Measurements from ENCODE around the gene ACTR5.
"Not testable (repeated sequence)": the region's sequence is repeated elsewhere in the genome, so short reads cannot be mapped to it uniquely, and the experiment has no call there.

ACTR5 gene

DNA sequence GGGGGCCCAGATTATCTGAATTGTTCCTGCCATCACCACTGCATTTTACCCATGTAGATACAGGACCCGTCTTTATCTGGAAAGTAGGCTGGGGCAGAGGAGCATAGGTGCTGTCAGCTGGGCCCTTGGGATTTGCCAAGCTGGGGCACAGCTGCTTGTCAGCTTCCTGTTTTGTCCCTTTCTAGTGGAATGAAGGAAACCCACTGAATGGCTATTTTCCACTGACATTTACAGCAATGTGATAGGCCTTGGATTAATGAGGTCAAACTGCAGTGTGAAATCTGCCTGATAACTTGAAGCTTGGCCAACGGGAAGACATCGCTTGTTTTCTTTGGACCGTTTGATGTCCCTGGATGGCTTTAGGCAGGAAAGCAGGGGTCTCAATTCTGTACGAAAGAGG lies 63.9 kb downstream of the ACTR5 start:
- H3K36me3 ChIP-seq (ENCODE audit: insufficient read depth, low read length) = no peaks in the 10 kb centered on the region
- peaks cover 22% of the 10 kb centered on the region; the same call in 1 of the 2 replicates for H3K4me1 ChIP-seq (ENCODE audit: insufficient read depth, low read length)
- H3K9ac ChIP-seq (ENCODE audit: low read depth, low read length) = no peak overlapping the region
- H3K9me3 ChIP-seq (ENCODE audit: control insufficient read depth, insufficient read depth, low read length) = no peaks in the 10 kb centered on the region

DNA sequence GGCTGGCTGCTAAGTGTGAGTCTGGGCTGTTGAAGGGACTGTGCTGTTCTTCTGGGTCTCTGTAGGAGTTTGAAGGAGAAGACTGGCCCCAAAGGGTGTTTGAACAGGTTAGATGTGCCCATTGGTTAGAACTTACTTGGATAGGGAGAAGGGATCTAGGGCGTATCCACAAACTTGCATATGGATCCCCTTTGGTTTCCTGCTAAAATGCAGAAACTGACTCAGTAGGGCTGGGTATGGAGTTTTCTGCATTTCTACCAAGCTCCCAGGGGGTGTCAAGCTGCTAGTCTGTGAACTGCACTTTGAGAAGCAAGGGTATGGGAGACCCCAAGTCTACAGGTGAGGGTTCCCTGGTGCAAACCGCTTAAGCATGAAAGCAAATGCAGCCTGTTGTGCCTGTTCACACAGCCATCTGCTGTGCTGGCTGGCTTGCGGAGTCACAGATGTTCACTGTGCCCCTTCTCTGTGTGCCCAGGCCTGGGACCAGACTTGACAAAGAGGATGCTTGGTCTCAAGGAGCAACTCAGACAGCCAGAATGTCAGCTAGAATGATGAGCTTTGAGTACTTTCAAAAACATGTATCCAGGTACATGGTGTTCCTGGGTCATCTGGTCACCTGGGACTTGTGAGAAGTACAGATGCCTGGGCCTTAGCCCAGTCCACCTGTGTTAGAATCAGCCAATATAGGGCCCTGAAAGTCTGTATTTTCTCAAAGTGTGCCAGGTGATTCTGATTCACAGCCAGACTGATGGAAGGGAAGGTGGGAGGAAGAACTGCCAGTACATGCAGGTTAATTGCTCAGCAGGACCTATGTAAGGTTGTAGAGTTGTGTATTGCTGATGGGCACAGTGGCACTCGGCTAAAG lies 64.7 kb downstream of the ACTR5 start:
- Histone ChIP-seq H3K36me3 (ENCODE audit: insufficient read depth, low read length) (no peaks in the 10 kb centered on the region), H3K9me3 (ENCODE audit: control insufficient read depth, insufficient read depth, low read length) (no peaks in the 10 kb centered on the region), H3K9ac (ENCODE audit: low read depth, low read length) (no peak overlapping the region), H3K4me1 (ENCODE audit: insufficient read depth, low read length) (peaks cover 22% of the 10 kb centered on the region; the same call in 1 of the 2 replicates)

DNA sequence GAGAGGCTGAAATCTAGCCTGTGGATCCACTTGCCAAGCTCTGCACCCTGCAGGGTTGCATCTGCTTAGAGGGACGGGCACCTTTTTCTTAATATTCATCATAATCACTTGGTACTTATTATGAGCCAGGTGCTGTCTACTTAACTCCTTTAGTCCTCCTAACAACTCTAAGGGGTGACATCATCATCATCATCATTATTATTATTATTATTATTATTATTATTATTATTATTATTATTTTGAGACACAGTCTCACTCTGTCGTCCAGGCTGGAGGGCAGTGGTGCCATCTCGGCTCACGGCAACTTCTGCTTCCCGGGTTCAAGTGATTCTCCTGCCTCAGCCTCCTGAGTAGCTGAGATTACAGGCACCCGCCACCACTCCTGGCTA lies 65.3 kb downstream of the ACTR5 start:
- H3K9me3 ChIP-seq (ENCODE audit: control insufficient read depth, insufficient read depth, low read length); H3K9ac ChIP-seq (ENCODE audit: low read depth, low read length); H3K36me3 ChIP-seq (ENCODE audit: insufficient read depth, low read length): not testable (repeated sequence)
- H3K4me1 ChIP-seq (ENCODE audit: insufficient read depth, low read length) = peaks cover 28% of the 10 kb centered on the region; the same call in 1 of the 2 replicates

DNA sequence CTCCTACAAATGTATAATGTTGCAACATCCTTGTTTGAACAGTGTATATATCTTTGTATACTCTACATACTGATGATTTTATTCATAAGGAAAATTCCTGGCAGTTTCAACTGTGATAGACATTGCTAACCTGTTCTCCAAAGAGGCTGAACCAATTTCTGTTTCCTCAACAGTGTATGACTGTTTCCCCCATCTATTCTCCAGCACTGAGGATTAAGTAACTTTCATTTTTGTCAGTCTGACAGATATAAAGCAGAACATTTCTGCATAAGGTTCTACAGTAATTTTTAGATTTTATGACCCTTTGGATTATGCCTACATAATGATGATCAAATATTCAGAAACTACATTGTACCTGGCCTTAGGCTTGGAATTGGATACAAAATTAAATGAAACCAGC lies 67.2 kb downstream of the ACTR5 start:
- no peaks in the 10 kb centered on the region for H3K36me3 ChIP-seq (ENCODE audit: insufficient read depth, low read length)
- no peak overlapping the region for H3K9ac ChIP-seq (ENCODE audit: low read depth, low read length)
- H3K4me1 ChIP-seq (ENCODE audit: insufficient read depth, low read length) = peaks cover 28% of the 10 kb centered on the region; the same call in 1 of the 2 replicates
- no peaks in the 10 kb centered on the region for H3K9me3 ChIP-seq (ENCODE audit: control insufficient read depth, insufficient read depth, low read length)

DNA sequence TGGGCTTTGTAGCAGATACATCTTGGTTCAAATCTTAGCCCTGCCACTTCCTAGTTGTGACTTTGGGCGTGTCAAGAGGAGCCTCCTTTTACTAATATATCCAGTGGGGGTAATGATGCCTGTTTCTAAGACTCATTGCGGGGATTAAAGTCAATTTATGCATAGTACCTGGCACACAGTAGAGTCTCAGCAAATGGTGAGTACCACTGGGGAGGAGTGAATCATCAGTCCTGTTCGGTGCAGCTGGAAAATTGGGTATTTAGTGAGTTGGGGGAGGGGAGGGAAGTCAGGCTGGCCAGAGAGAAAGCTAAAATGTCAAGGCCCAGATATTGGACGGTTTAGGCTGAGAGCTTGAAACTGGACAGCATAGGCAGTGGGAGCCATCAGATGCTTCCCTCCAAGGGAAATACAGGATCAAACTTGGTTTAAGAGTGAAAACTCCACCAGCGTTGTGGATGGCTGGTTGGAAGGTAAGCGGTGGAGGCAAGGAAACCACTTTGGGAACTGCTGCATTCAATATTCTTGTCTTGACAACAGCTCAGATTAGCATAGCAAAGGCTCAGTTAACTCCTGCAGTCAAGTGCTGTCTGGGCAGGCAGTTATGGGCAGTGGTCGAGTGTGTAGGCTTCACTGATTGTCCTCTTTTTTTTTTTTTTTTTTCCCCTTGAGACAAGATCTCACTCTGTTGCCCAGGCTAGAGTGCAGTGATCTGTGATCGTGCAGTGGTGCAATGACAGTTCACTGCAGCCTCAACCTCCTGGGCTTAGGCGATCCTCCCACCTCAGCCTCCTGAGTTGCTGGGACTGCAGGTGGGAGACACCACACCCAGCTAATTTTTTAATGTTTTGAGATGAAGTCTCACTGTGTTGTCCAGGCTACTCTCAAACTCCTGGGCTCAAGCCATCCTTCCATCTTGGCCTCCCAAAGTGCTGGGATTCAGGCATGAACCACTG lies 70.1 kb downstream of the ACTR5 start:
- Histone ChIP-seq H3K9ac (ENCODE audit: low read depth, low read length) (no peak overlapping the region), H3K4me1 (ENCODE audit: insufficient read depth, low read length) (peaks cover 20% of the 10 kb centered on the region; the same call in 1 of the 2 replicates)

More for the DNA sequence above, 70.1 kb downstream of the ACTR5 start:
- Histone ChIP-seq H3K36me3 (ENCODE audit: insufficient read depth, low read length) (no peaks in the 10 kb centered on the region; the same call in 1 of the 2 replicates), H3K9me3 (ENCODE audit: control insufficient read depth, insufficient read depth, low read length) (no peaks in the 10 kb centered on the region)
